Stimulated activated CD4-positive, alpha-beta T cell treated with anti-CD3 and anti-CD28 coated beads, Interleukin-15, amount 100 ng/mL, for 1 hour (primary cell): ENCODE data around the gene KDM5A.
"Not testable (repeated sequence)": the region's sequence is repeated elsewhere in the genome, so short reads cannot be mapped to it uniquely, and the experiment has no call there.

Experiments
- DNase-seq, 2 donors: peaks; one replicate each; pipeline ENCODE4 v3.0.0-alpha.2; 2020; ENCODE audit warnings: low read depth in 1 of 2, low spot score in 1 of 2

The KDM5A gene

GRCh38 chr12:241266-241665 lies 147.9 kb downstream of the KDM5A start:
- no peak for DNase-seq

- no peak for DNase-seq
Observed at GRCh38 chr12:240566-240965, 148.6 kb downstream of the KDM5A start.

GRCh38 chr12:238736-239398 lies 150.3 kb downstream of the KDM5A start:
- DNase-seq: no peak

DNA sequence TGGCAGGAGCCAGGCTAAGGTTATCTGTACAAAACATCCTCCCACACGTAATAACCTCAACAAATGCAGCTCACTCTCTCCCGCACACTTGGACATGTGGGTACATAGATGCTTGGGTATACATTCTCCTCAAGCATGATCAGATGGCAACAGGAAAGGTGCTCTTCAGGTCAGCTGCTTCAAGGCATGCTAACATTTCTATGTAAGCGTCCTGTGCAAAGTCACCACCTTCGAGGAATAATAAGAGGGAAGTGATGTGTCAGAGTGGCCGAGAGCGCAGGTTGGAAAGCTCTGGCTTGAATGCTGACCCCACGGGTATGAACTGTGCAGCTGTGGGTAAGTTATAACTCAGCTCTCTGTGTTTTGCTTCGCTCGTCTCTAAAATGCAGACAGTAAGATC lies 151.0 kb downstream of the KDM5A start:
- DNase-seq: no peak

DNA sequence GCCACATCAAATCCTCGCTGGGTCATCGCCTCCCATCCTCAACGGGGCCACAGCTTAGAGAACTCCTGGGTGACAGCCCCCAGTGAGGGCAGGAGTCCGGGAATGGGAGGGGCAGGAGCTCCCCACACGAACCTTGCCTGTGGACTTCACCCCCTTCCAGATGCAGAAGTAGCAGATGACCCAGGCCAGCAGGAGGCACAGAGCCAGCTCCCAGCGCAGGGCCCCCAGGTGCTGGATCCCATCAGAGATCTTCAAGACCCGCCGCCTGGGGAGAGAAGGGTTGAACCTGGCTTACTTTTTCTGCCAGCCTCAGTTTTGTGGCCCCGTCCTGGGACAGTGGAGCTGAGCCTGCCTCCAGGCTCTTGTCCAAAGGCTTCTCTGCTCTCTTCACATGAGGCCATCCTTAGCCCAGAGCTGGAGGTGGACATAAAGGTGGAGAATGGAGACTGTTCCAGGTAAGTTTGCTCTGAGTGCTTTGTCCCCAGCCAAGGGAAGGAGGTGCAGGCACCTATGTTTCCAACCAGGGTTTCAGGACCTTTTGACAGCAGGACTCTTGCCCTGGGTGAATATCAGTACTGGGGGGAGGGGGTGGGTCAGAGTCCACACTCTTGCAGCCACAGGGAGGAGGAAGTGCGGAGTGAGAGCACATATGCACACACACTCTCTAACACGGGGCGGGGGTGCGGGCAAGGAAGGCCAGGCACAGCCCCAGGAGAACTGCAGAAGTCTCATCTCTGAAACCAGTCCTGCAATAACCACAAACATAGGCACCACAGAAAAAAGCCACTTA lies 151.9 kb downstream of the KDM5A start:
- no peak for DNase-seq

- DNase-seq: no peak
Observed at GRCh38 chr12:236445-236844, 152.7 kb downstream of the KDM5A start.

- DNase-seq: not testable (repeated sequence)
Observed at GRCh38 chr12:235967-236366, 153.2 kb downstream of the KDM5A start.

DNA sequence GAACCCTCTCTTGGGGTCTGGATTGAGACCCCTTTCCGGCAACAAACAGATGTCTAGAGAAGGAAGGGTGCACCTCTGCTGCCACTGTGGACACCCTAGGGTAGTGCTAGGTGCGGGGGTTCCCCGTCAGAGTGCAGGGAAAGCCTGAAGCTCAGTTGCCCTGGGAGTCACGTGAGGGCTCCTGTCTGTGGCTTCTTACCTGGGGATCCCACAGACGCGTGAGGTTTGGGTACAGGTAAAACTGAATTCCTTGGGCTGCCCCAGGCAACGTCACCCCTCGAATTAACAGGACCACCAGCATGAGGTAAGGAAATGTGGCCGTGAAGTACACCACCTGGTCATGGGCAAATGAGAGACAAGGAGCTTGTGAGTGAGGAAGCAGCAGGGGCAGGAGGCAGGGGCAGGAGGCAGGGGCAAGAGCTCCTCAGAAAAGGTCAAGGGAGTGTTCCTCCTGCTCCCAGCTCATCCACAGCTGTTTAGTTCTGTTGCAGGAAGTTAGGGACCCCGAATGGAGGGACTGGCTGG lies 154.2 kb downstream of the KDM5A start:
- DNase-seq: no peak

GRCh38 chr12:234019-234418 lies 155.1 kb downstream of the KDM5A start:
- DNase-seq: no peak

DNA sequence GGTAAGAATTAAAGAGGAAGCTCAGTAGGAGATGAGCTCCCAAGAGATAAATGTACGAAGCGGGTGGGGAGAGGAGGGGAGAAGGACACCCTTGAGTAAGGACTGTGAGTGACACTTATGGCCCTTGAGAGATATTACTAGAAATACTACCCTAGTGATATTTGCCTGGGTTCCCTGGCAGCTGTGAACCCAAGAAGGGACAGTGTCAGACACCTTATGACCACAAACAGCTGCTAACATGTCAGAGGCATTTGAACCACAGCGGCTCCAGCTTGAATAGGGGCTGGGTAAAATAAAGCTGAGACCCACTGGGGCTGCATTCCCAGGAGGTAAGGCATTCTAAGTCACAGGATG lies 155.5 kb downstream of the KDM5A start:
- no peak for DNase-seq

DNA sequence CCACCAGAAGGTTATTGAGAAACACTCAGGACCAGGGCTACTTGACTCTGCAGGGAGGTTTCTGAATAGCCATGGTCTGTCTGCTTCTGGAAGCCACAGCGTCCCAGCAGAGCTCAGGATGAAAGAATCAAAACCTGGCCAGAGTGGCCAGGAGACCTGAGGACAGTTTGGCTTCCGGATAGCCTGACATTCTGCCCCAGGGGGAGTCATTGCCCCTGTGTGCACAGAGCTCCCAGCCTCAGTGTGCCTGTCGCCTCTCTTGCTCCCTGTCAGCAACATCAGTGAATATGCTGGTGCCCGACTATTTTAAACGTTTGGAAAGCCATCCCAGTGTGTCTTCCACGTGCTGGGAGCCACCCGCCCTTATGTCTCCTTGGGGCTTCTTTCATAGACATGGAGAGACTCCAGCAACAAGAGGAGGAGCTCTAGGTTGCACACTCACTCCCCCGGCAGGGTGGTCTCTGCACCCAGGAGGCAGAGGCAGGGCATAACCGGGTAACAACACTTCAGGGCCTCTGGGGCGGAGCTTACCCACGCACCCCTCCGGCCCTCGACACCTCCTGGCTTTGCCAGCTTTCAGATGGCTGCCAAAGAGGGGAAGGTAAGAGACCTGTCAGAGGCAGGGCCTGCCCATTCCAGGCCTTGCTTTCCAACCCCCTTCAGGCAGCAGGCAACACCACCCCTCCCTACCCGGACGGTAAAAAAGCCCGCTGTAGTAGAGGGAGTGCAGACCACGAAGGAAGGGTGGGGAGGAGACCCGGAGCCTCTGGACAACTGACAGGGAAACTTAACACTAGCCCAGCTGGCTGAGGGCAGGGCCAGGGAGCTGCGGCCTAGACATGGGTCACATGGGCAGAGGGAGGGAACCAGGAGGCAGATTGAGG lies 156.1 kb downstream of the KDM5A start:
- DNase-seq: no peak

GRCh38 chr12:230925-231671 lies 158.0 kb downstream of the KDM5A start:
- DNase-seq: no peak
